Type B pancreatic cell (in vitro differentiated cells): ENCODE results near the gene PHOX2A. TPM values are rescaled to one million over a fixed set of nuclear protein-coding genes. Genes with fewer than 3 reads are reported as not detected.

Experiments
- DNase-seq: peaks from one replicate; pipeline ENCODE4 v3.0.0; 2021; ENCODE audit warnings: mixed read lengths; ENCODE audit not compliant: unreplicated experiment; ENCODE audit errors: extremely low spot score
- H3K27ac Mint-ChIP-seq: 2 replicates; pipeline ENCODE4 v1.8.0; 2021; ENCODE audit warnings: mild to moderate bottlenecking, mixed read lengths
- H3K27me3 Mint-ChIP-seq: 2 replicates; pipeline ENCODE4 v1.8.0; 2021; ENCODE audit warnings: mixed read lengths
- H3K36me3 Mint-ChIP-seq: 2 replicates; pipeline ENCODE4 v1.8.0; 2021; ENCODE audit warnings: mixed read lengths
- H3K4me1 Mint-ChIP-seq: one replicate; pipeline ENCODE4 v1.8.0; 2021; ENCODE audit warnings: mixed read lengths; ENCODE audit not compliant: unreplicated experiment
- H3K4me3 Mint-ChIP-seq: 2 replicates; pipeline ENCODE4 v1.8.0; 2021; ENCODE audit warnings: mild to moderate bottlenecking, mixed read lengths
- H3K9me3 Mint-ChIP-seq: 2 replicates; pipeline ENCODE4 v1.8.0; 2021; ENCODE audit warnings: mixed read lengths
- total RNA-seq: library from RNA; stranded (reverse); gene quantifications from 2 replicates; pipeline ENCODE4 v1.2.1, GENCODE V29; 2021; ENCODE audit warnings: low replicate concordance
- TF ChIP-seq, protein P1 (sequence below): fragments of 200-600 bp; sonication (generic); conservative IDR thresholded peaks from 2 replicates; pipeline ENCODE4 v1.5.0; 2021; ENCODE audit warnings: antibody characterized with exemption, mild to moderate bottlenecking

Gene PHOX2A
- total RNA-seq, 1 donor from 2014 or later, result 2.8 TPM

GRCh38 chr11:72195518-72196270 is 48.3 kb downstream of the PHOX2A start:
- no peak for DNase-seq
- Mint-ChIP-seq H3K4me1 (peaks cover 16% of the 10 kb centered on the region), H3K27ac (peak overlapping the region; percentile 66), H3K36me3 (no peaks in the 10 kb centered on the region), H3K27me3 (no peaks in the 10 kb centered on the region), H3K4me3 (no peak overlapping the region), H3K9me3 (no peaks in the 10 kb centered on the region)
- TF ChIP-seq, protein P1, sequence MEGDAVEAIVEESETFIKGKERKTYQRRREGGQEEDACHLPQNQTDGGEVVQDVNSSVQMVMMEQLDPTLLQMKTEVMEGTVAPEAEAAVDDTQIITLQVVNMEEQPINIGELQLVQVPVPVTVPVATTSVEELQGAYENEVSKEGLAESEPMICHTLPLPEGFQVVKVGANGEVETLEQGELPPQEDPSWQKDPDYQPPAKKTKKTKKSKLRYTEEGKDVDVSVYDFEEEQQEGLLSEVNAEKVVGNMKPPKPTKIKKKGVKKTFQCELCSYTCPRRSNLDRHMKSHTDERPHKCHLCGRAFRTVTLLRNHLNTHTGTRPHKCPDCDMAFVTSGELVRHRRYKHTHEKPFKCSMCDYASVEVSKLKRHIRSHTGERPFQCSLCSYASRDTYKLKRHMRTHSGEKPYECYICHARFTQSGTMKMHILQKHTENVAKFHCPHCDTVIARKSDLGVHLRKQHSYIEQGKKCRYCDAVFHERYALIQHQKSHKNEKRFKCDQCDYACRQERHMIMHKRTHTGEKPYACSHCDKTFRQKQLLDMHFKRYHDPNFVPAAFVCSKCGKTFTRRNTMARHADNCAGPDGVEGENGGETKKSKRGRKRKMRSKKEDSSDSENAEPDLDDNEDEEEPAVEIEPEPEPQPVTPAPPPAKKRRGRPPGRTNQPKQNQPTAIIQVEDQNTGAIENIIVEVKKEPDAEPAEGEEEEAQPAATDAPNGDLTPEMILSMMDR, result no peak

DNA sequence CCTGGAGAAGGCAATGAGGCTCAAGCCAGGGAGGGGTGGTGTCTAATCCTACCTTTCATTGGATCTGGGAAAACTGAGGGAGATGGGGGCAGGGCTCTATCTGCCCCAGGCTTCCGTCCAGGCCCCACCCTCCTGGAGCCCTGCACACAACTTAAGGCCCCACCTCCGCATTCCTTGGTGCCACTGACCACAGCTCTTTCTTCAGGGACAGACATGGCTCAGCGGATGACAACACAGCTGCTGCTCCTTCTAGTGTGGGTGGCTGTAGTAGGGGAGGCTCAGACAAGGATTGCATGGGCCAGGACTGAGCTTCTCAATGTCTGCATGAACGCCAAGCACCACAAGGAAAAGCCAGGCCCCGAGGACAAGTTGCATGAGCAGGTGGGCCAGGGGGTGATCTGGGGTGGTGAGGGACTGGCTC is 52.0 kb downstream of the PHOX2A start, which contains the start of gene FOLR1:
Gene FOLR1, plus strand, starts transcription at position 180 of the 421 bp plus-strand sequence. Its CDS starts 34 bp downstream, at position 214.
- Mint-ChIP-seq H3K27ac (no peak within 1 kb of the TSS), H3K4me1 (peaks cover 27% of the 10 kb centered on the region), H3K4me3 (no peak within 1 kb of the TSS), H3K36me3 (no peaks in the 10 kb centered on the region), H3K9me3 (no peaks in the 10 kb centered on the region), H3K27me3 (no peaks in the 10 kb centered on the region)
- DNase-seq, result no peak
- TF ChIP-seq, protein P1, result no peak

- no peaks in the 10 kb centered on the region for H3K27me3 Mint-ChIP-seq
- H3K36me3 Mint-ChIP-seq, result no peaks in the 10 kb centered on the region
- TF ChIP-seq, protein P1, result no peak
- no peak for DNase-seq
- H3K4me3 Mint-ChIP-seq, result no peak overlapping the region
- peak overlapping the region; percentile 8 for H3K27ac Mint-ChIP-seq
- no peaks in the 10 kb centered on the region for H3K9me3 Mint-ChIP-seq
- H3K4me1 Mint-ChIP-seq, result peaks cover 20% of the 10 kb centered on the region
These were observed 53.3 kb downstream of the PHOX2A start for GRCh38 chr11:72190631-72191071.

DNA sequence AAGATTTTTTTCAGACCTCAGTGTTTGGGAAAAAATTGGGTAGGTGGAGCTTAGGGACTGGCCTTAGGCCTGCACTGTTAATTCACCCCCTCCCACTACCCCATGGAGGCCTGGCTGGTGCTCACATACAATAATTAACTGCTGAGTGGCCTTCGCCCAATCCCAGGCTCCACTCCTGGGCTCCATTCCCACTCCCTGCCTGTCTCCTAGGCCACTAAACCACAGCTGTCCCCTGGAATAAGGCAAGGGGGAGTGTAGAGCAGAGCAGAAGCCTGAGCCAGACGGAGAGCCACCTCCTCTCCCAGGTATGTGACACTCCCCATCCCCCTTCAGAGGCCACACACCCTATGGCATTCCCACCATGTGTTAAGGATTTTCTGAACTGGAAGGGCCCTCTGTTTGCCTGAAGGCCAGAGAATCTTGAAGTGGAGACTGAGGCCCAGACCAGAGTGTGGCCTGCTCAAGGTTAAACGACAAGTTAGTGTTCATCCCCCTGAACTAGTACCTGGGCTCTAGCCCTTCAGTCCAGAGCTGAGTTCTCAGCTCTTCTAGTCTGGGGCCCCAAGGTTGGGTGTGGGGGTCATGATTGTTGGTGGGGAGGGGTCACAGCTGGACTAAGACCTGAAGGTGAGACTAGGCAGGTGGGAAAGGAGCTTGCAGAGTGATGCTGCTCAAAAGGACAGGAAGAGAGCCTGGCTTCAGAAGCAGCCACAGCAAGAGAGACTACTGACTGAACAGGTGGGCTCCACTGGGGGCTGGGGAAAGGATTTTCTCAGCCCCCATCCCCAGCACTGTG is 54.3 kb downstream of the PHOX2A start:
- peak overlapping the region; percentile 86 for H3K27ac Mint-ChIP-seq
- peaks cover 20% of the 10 kb centered on the region for H3K4me1 Mint-ChIP-seq
- no peaks in the 10 kb centered on the region for H3K9me3 Mint-ChIP-seq
- no peaks in the 10 kb centered on the region for H3K36me3 Mint-ChIP-seq
- H3K4me3 Mint-ChIP-seq, result no peak overlapping the region
- no peak for DNase-seq
- TF ChIP-seq, protein P1, result no peak
- no peaks in the 10 kb centered on the region for H3K27me3 Mint-ChIP-seq

Other genes with a start within 250 kb of the PHOX2A start
- gene IL18BP, start 245.3 kb downstream of the PHOX2A start, total RNA-seq, result 10.6 and 15.7 TPM in 2 replicates
- 183 and 225 TPM in 2 replicates for gene NUMA1, start 163.6 kb downstream of the PHOX2A start, total RNA-seq
- gene LRRC51, start 163.3 kb downstream of the PHOX2A start, total RNA-seq, result 7.9 and 14.7 TPM in 2 replicates
- 73.0 and 93.8 TPM in 2 replicates for gene LAMTOR1, start 140.9 kb downstream of the PHOX2A start, total RNA-seq
- gene TOMT, start 138.3 kb downstream of the PHOX2A start, total RNA-seq, result not detected in 2 replicates
- 45.5 and 47.9 TPM in 2 replicates for gene ANAPC15, start 131.5 kb downstream of the PHOX2A start, total RNA-seq
- gene FOLR3, start 108.5 kb downstream of the PHOX2A start, total RNA-seq, result not detected in 2 replicates
- gene FOLR1, start 52.0 kb downstream of the PHOX2A start, total RNA-seq, result 2.7 and 6.7 TPM in 2 replicates
- gene FOLR2, start 27.4 kb downstream of the PHOX2A start, total RNA-seq, result not detected in 2 replicates
- gene INPPL1, start 19.4 kb downstream of the PHOX2A start, total RNA-seq, result 179 and 231 TPM in 2 replicates
- gene CLPB, start 190.4 kb upstream of the PHOX2A start, total RNA-seq, result 17.1 and 19.8 TPM in 2 replicates